Small intestine (tissue), 7 donors: ENCODE results near the gene ZNF552. TPM values are rescaled to one million over a fixed set of nuclear protein-coding genes. Genes with fewer than 3 reads are reported as not detected.
"Not testable (repeated sequence)": the region's sequence is repeated elsewhere in the genome, so short reads cannot be mapped to it uniquely, and the experiment has no call there.

Experiments
- DNase-seq, 2 donors: peaks; one replicate each; pipeline versions ENCODE4 v3.0.0 to v3.0.0-alpha.2; 2013
- FAIRE-seq: peaks from 2 replicates; lab custom pipeline; 2012; peaks lifted over from hg19 to GRCh38; lab: Jason Lieb, UNC
- H3K27ac ChIP-seq, 3 donors: one replicate each; pipeline ENCODE4 v1.5.1; 2013; ENCODE audit warnings: low read length in 2 of 3, mild to moderate bottlenecking in 2 of 3, control low read depth in 1 of 3, inconsistent platforms in 1 of 3, low read depth in 1 of 3, moderate library complexity in 1 of 3
- H3K27me3 ChIP-seq, 3 donors: one replicate each; pipeline ENCODE4 v1.6.1; 2013; ENCODE audit warnings: low read length in 3 of 3, inconsistent platforms in 1 of 3; ENCODE audit not compliant: control insufficient read depth in 3 of 3, insufficient read depth in 3 of 3
- H3K36me3 ChIP-seq, 3 donors: one replicate each; pipeline ENCODE4 v1.6.1; 2013; ENCODE audit warnings: low read length in 3 of 3, inconsistent platforms in 1 of 3, low read depth in 1 of 3, mild to moderate bottlenecking in 1 of 3, moderate library complexity in 1 of 3; ENCODE audit not compliant: control insufficient read depth in 3 of 3, insufficient read depth in 2 of 3
- H3K4me1 ChIP-seq, 3 donors: one replicate each; pipeline ENCODE4 v1.6.1; 2013; ENCODE audit warnings: low read length in 2 of 3, inconsistent platforms in 1 of 3, low read depth in 1 of 3, mild to moderate bottlenecking in 1 of 3, moderate library complexity in 1 of 3; ENCODE audit not compliant: control insufficient read depth in 3 of 3, insufficient read depth in 2 of 3
- H3K4me3 ChIP-seq, 3 donors: one replicate each; pipeline ENCODE4 v1.5.1; 2013; ENCODE audit warnings: low read length in 3 of 3, control low read depth in 1 of 3, inconsistent platforms in 1 of 3, low read depth in 1 of 3, mild to moderate bottlenecking in 1 of 3, moderate library complexity in 1 of 3
- H3K9me3 ChIP-seq, 2 donors: one replicate each; pipeline ENCODE4 v1.6.1; 2013; ENCODE audit warnings: low read depth in 1 of 2, low read length in 1 of 2; ENCODE audit not compliant: control insufficient read depth in 2 of 2, insufficient read depth in 1 of 2
- WGBS, 3 donors: extraction: QIAGEN DNeasy Blood & Tissue Kit; methylation state at CpG; one replicate each; pipeline ENCODE4 v1.1.7; 2013; 5-methylcytosine and 5-hydroxymethylcytosine counted together
- polyA plus RNA-seq, 4 donors: library from polyadenylated mRNA; stranded (reverse) in 3 of 4; unstranded in 1 of 4; fragments of 200-250 nt in 3 of 4; fragments of 120-200 nt in 1 of 4; gene quantifications; one replicate each; pipeline versions ENCODE4 v1.2.1 to v1.2.3, GENCODE V29; 2013
- donor health status: healthy with polysubstance abuse.
- donor health status: control.
- donor health status: control.
- donor health status: Bipolar disorder and iron deficiency.
- donor health status: healthy.

The ZNF552 gene
- polyA plus RNA-seq, 4 donors: 8.1 to 48.0 (median 9.0) TPM

GRCh38 chr19:57803594-57804325 lies 11.0 kb downstream of the ZNF552 start:
- H3K4me1 ChIP-seq: peaks cover 0 to 9% (median 3%) of the 10 kb centered on the region in 3 donors
- DNase-seq: peak; percentile 52 to 71
- H3K27ac ChIP-seq: peak overlapping the region; percentile 6 to 90 (median 88)
- H3K9me3 ChIP-seq: no peaks in the 10 kb centered on the region
- H3K27me3 ChIP-seq: no peaks in the 10 kb centered on the region
- peak overlapping the region; percentile 28 to 61 (median 43) for H3K4me3 ChIP-seq
- WGBS, 3 donors: 8 to 20% (median 10%) methylated on average over 19 of the region's 19 CpGs
- FAIRE-seq: no peak
- H3K36me3 ChIP-seq: peaks cover 0 to 31% (median 9%) of the 10 kb centered on the region in 3 donors

GRCh38 chr19:57803265-57803593 lies 11.5 kb downstream of the ZNF552 start:
- peaks cover 0 to 9% (median 3%) of the 10 kb centered on the region in 3 donors for H3K4me1 ChIP-seq
- no peak for DNase-seq
- H3K9me3 ChIP-seq: no peaks in the 10 kb centered on the region
- 7 to 29% (median 10%) methylated on average over 6 of the region's 6 CpGs for WGBS, 3 donors
- peak overlapping the region in 2 of 3 donors; percentile 88 to 90 for H3K27ac ChIP-seq
- no peaks in the 10 kb centered on the region for H3K27me3 ChIP-seq
- H3K4me3 ChIP-seq: peak overlapping the region; percentile 28 to 61 (median 43)
- H3K36me3 ChIP-seq: peaks cover 0 to 31% (median 6%) of the 10 kb centered on the region in 3 donors
- FAIRE-seq: peak; percentile 30

- H3K4me3 ChIP-seq: no peak overlapping the region
- peaks cover 0 to 34% (median 0%) of the 10 kb centered on the region in 3 donors for H3K36me3 ChIP-seq
- FAIRE-seq (no peak), DNase-seq (no peak)
- no peaks in the 10 kb centered on the region for H3K27me3 ChIP-seq
- WGBS, 3 donors: 81 to 91% (median 88%) methylated on average over 4 of the region's 4 CpGs
- no peaks in the 10 kb centered on the region for H3K9me3 ChIP-seq
- H3K27ac ChIP-seq: no peak overlapping the region
- H3K4me1 ChIP-seq: peaks cover 0 to 9% (median 3%) of the 10 kb centered on the region in 3 donors
Observed at GRCh38 chr19:57802269-57802668, 12.4 kb downstream of the ZNF552 start.

- DNase-seq (no peak), FAIRE-seq (no peak)
- 77 to 91% (median 88%) methylated on average over 5 of the region's 5 CpGs for WGBS, 3 donors
- H3K27me3 ChIP-seq: no peaks in the 10 kb centered on the region
- H3K9me3 ChIP-seq: no peaks in the 10 kb centered on the region
- H3K36me3 ChIP-seq: peaks cover 1 to 28% (median 2%) of the 10 kb centered on the region in 3 donors
- H3K4me1 ChIP-seq: peaks cover 0 to 8% (median 2%) of the 10 kb centered on the region in 3 donors
- no peak overlapping the region for H3K27ac ChIP-seq
- no peak overlapping the region for H3K4me3 ChIP-seq
Observed at GRCh38 chr19:57800696-57801095, 14.0 kb downstream of the ZNF552 start.

GRCh38 chr19:57796580-57796979 lies 18.1 kb downstream of the ZNF552 start:
- H3K4me3 ChIP-seq, H3K4me1 ChIP-seq, DNase-seq, H3K9me3 ChIP-seq, H3K27me3 ChIP-seq, H3K27ac ChIP-seq, FAIRE-seq: not testable (repeated sequence)
- WGBS, 3 donors: 87 to 100% (median 91%) methylated on average over 1 of the region's 1 CpG
- H3K36me3 ChIP-seq: peaks cover 4 to 45% (median 8%) of the 10 kb centered on the region in 3 donors

GRCh38 chr19:57789288-57789687 lies 25.4 kb downstream of the ZNF552 start:
- Histone ChIP-seq H3K27ac (no peak overlapping the region), H3K4me1 (no peaks in the 10 kb centered on the region), H3K9me3 (peaks cover 2 to 53% of the 10 kb centered on the region in 2 donors), H3K36me3 (peaks cover 9 to 57% (median 19%) of the 10 kb centered on the region in 3 donors), H3K4me3 (no peak overlapping the region), H3K27me3 (no peaks in the 10 kb centered on the region)
- no peak for DNase-seq
- 96 to 100% (median 98%) methylated on average over 4 of the region's 4 CpGs for WGBS, 3 donors
- FAIRE-seq: no peak

GRCh38 chr19:57788114-57788692 lies 26.5 kb downstream of the ZNF552 start:
- H3K27ac ChIP-seq: no peak overlapping the region
- DNase-seq (no peak), FAIRE-seq (no peak)
- no peaks in the 10 kb centered on the region for H3K4me1 ChIP-seq
- H3K9me3 ChIP-seq: peaks cover 2 to 58% of the 10 kb centered on the region in 2 donors
- no peak overlapping the region for H3K4me3 ChIP-seq
- H3K36me3 ChIP-seq: peaks cover 9 to 54% (median 19%) of the 10 kb centered on the region in 3 donors
- no peaks in the 10 kb centered on the region for H3K27me3 ChIP-seq

- no peaks in the 10 kb centered on the region for H3K27me3 ChIP-seq
- peaks cover 2 to 65% of the 10 kb centered on the region in 2 donors for H3K9me3 ChIP-seq
- DNase-seq (no peak), FAIRE-seq (no peak)
- H3K4me1 ChIP-seq: no peaks in the 10 kb centered on the region
- no peak overlapping the region for H3K27ac ChIP-seq
- H3K36me3 ChIP-seq: peaks cover 9 to 52% (median 20%) of the 10 kb centered on the region in 3 donors
- H3K4me3 ChIP-seq: no peak overlapping the region
- WGBS, 3 donors: 86 to 99% (median 98%) methylated on average over 5 of the region's 5 CpGs
Observed at GRCh38 chr19:57786906-57787305, 27.8 kb downstream of the ZNF552 start.
